HEK293T (cell line): Measurements from ENCODE around the gene ARMC9.

ENCODE experiments used
- FOXA1 ChIP-seq: fragments of 450-650 bp; IDR thresholded peaks from 2 replicates; pipeline ENCODE4 v1.6.1; 2016; ENCODE audit warnings: mild to moderate bottlenecking
- FOXK2 ChIP-seq: fragments of 450-650 bp; IDR thresholded peaks from 2 replicates; pipeline ENCODE4 v1.6.1; 2016; ENCODE audit warnings: mild to moderate bottlenecking

GRCh38 chr2:231244382-231245248 is 46.2 kb downstream of the ARMC9 start:
- TF ChIP-seq FOXA1 = no peak
- TF ChIP-seq FOXK2 = no peak
